ENCODE data around the gene ILK. TPM values are rescaled to one million over a fixed set of nuclear protein-coding genes. Genes with fewer than 3 reads are reported as not detected.

Gene ILK
- total RNA-seq, 1 experiment from 2014 or later = 86.5 TPM

- ChIA-PET CTCF (no interaction called here), POLR2A (ENCODE audit: low non-redundant PET) (no interaction called here)
- Histone ChIP-seq H3K36me3 (ENCODE audit: insufficient read depth, low read length, poor library complexity, severe bottlenecking) (peaks cover 10% of the 10 kb centered on the region), H3K4me1 (ENCODE audit: insufficient read depth, low read length, poor library complexity, severe bottlenecking) (peaks cover 14% of the 10 kb centered on the region), H3K4me3 (ENCODE audit: low read depth, low read length, poor library complexity, severe bottlenecking) (no peak overlapping the region), H3K9me3 (ENCODE audit: low read depth, low read length, poor library complexity, severe bottlenecking) (no peaks in the 10 kb centered on the region), H3K27ac (ENCODE audit: low read depth, low read length, poor library complexity, severe bottlenecking) (no peak overlapping the region), H3K27me3 (replicated peaks; ENCODE audit: insufficient read depth, low read depth, low read length, poor library complexity) (no peaks in the 10 kb centered on the region)
- DNase-seq (ENCODE audit: low spot score) = no peak
- no TSS peak for BruUV-seq (replicated peaks)
- intact Hi-C loops (cut with micrococcal nuclease; ENCODE audit: unreplicated experiment) = loop anchor here (5.0 to 10.0 kb wide), 2 partner anchors 148 to 230 kb away; no protein-coding TSS in a partner anchor
- no peak for TF ChIP-seq EZH2 (IDR thresholded peaks at IDR 0.05; ENCODE audit: borderline replicate concordance, low read depth, low read length, poor library complexity, severe bottlenecking)
- TF ChIP-seq CTCF (conservative IDR thresholded peaks at IDR 0.05; ENCODE audit: low read depth, low read length) = no peak
Observed at GRCh38 chr11:6615046-6615445, 11.5 kb downstream of the ILK start.

GRCh38 chr11:6615882-6616585, 12.5 kb downstream of the ILK start:
- DNase-seq (ENCODE audit: low spot score) = no peak
- intact Hi-C loops (cut with micrococcal nuclease; ENCODE audit: unreplicated experiment) = loop anchor here (5.0 to 10.0 kb wide), 2 partner anchors 149 to 231 kb away; no protein-coding TSS in a partner anchor
- ChIA-PET POLR2A (ENCODE audit: low non-redundant PET) (no interaction called here), CTCF (interaction anchor here (0.5 kb wide), 1 partner anchor 302 kb away, joined by 3 read pairs; no protein-coding TSS in a partner anchor)
- Histone ChIP-seq H3K27ac (ENCODE audit: low read depth, low read length, poor library complexity, severe bottlenecking) (no peak overlapping the region), H3K9me3 (ENCODE audit: low read depth, low read length, poor library complexity, severe bottlenecking) (no peaks in the 10 kb centered on the region), H3K36me3 (ENCODE audit: insufficient read depth, low read length, poor library complexity, severe bottlenecking) (peaks cover under 1% of the 10 kb centered on the region), H3K4me1 (ENCODE audit: insufficient read depth, low read length, poor library complexity, severe bottlenecking) (peaks cover 13% of the 10 kb centered on the region), H3K27me3 (replicated peaks; ENCODE audit: insufficient read depth, low read depth, low read length, poor library complexity) (no peaks in the 10 kb centered on the region), H3K4me3 (ENCODE audit: low read depth, low read length, poor library complexity, severe bottlenecking) (no peak overlapping the region)
- TF ChIP-seq CTCF (conservative IDR thresholded peaks at IDR 0.05; ENCODE audit: low read depth, low read length) (no peak), EZH2 (IDR thresholded peaks at IDR 0.05; ENCODE audit: borderline replicate concordance, low read depth, low read length, poor library complexity, severe bottlenecking) (no peak)
- BruUV-seq (replicated peaks) = no TSS peak

GRCh38 chr11:6616596-6617250, 13.1 kb downstream of the ILK start:
- no TSS peak for BruUV-seq (replicated peaks)

More at GRCh38 chr11:6616596-6617250, 13.1 kb downstream of the ILK start:
- intact Hi-C loops (cut with micrococcal nuclease; ENCODE audit: unreplicated experiment) = loop anchor here (5.0 to 10.0 kb wide), 2 partner anchors 149 to 232 kb away; no protein-coding TSS in a partner anchor
- H3K27ac ChIP-seq (ENCODE audit: low read depth, low read length, poor library complexity, severe bottlenecking) = no peak overlapping the region
- no peaks in the 10 kb centered on the region for H3K36me3 ChIP-seq (ENCODE audit: insufficient read depth, low read length, poor library complexity, severe bottlenecking)
- no peaks in the 10 kb centered on the region for H3K27me3 ChIP-seq (replicated peaks; ENCODE audit: insufficient read depth, low read depth, low read length, poor library complexity)
- H3K9me3 ChIP-seq (ENCODE audit: low read depth, low read length, poor library complexity, severe bottlenecking) = no peaks in the 10 kb centered on the region
- POLR2A ChIA-PET (ENCODE audit: low non-redundant PET) = interaction anchor here (0.5 to 0.9 kb wide), 2 partner anchors 272 to 914 kb away, joined by 3 read pairs; no protein-coding TSS in a partner anchor
- H3K4me3 ChIP-seq (ENCODE audit: low read depth, low read length, poor library complexity, severe bottlenecking) = no peak overlapping the region
- CTCF ChIA-PET = interaction anchor here (0.6 kb wide), 1 partner anchor 67 kb away, joined by 3 read pairs; the partner anchor contains the start of gene MRPL17
- H3K4me1 ChIP-seq (ENCODE audit: insufficient read depth, low read length, poor library complexity, severe bottlenecking) = peaks cover 10% of the 10 kb centered on the region
- no peak for TF ChIP-seq CTCF (conservative IDR thresholded peaks at IDR 0.05; ENCODE audit: low read depth, low read length)
- TF ChIP-seq EZH2 (IDR thresholded peaks at IDR 0.05; ENCODE audit: borderline replicate concordance, low read depth, low read length, poor library complexity, severe bottlenecking) = no peak
- no peak for DNase-seq (ENCODE audit: low spot score)
